Stomach (tissue), 9 donors: ENCODE data around the gene DHCR24. TPM values are rescaled to one million over a fixed set of nuclear protein-coding genes. Genes with fewer than 3 reads are reported as not detected.

Experiments
- DNase-seq, 2 donors: peaks; one replicate each; pipeline versions ENCODE4 v3.0.0 to v3.0.0-alpha.2; 2013 to 2019
- H3K27ac ChIP-seq, 5 donors: fragments of 200-600 bp in 4 of 5; sonication (generic) in 4 of 5; one replicate each; pipeline ENCODE4 v1.5.1; 2013 to 2019; ENCODE audit warnings: mild to moderate bottlenecking in 1 of 5, moderate library complexity in 1 of 5
- H3K27me3 ChIP-seq, 3 donors: fragments of 200-600 bp; sonication (generic); one replicate each; pipeline ENCODE4 v1.5.1; 2017 to 2019; ENCODE audit warnings: mixed run types in 1 of 3
- H3K36me3 ChIP-seq, 4 donors: fragments of 200-600 bp; sonication (generic); 1 replicate in 3 of 4; 2 replicates in 1 of 4; pipeline ENCODE4 v1.5.1; 2016 to 2019
- H3K4me1 ChIP-seq, 4 donors: fragments of 200-600 bp; sonication (generic); one replicate each; pipeline ENCODE4 v1.5.1; 2016 to 2019
- H3K4me3 ChIP-seq, 4 donors: fragments of 200-600 bp; sonication (generic) in 3 of 4; one replicate each; pipeline ENCODE4 v1.5.1; 2016 to 2019; ENCODE audit warnings: mild to moderate bottlenecking in 1 of 4
- H3K9me3 ChIP-seq, 4 donors: fragments of 200-600 bp; sonication (generic); one replicate each; pipeline ENCODE4 v1.5.1; 2016 to 2019
- EP300 ChIP-seq: sonication (generic); formaldehyde crosslinking; IDR thresholded peaks from one replicate; pipeline ENCODE4 v1.6.1; 2017; ENCODE audit warnings: antibody characterized with exemption
- POLR2A ChIP-seq, 4 donors: fragments of 450-650 bp; IDR thresholded peaks; one replicate each; pipeline ENCODE4 v1.6.1; 2016; ENCODE audit warnings: antibody characterized with exemption in 4 of 4, control low read depth in 2 of 4, mild to moderate bottlenecking in 1 of 4, moderate library complexity in 1 of 4
- POLR2AphosphoS5 ChIP-seq, 3 donors: sonication (generic); formaldehyde crosslinking; IDR thresholded peaks; one replicate each; pipeline ENCODE4 v1.6.1; 2016; ENCODE audit warnings: antibody characterized with exemption in 3 of 3
- WGBS, 5 donors: extraction: QIAGEN DNeasy Blood & Tissue Kit in 3 of 5; methylation state at CpG; one replicate each; pipeline versions ENCODE4 v1.1.5 to v1.1.7; 2013 to 2018; 5-methylcytosine and 5-hydroxymethylcytosine counted together
- intact Hi-C: fragments of 100-400 bp; cut with DNase I; formaldehyde crosslinking; loops from one replicate; pipeline ENCODE4 v1.15.1; 2023; ENCODE audit warnings: low total_unique reads
- polyA plus RNA-seq, 3 donors: library from polyadenylated mRNA; stranded (reverse); fragments of 200-250 nt; gene quantifications; one replicate each; pipeline ENCODE4 v1.2.3, GENCODE V29; 2013
- total RNA-seq, 5 donors: library from RNA; depleted of rRNA; stranded (reverse); fragments of >200 nt; gene quantifications; one replicate each; pipeline versions ENCODE4 v1.1.0 to v1.2.3, GENCODE V29; 2014 to 2016
- TF ChIP-seq, protein P1 (sequence below), 7 experiments: fragments of 450-650 bp in 4 of 7; fragments of 200-600 bp in 3 of 7; sonication (generic) in 3 of 7; IDR thresholded peaks; one replicate each; pipeline ENCODE4 v1.5.1; 2016 to 2019; ENCODE audit warnings: antibody characterized with exemption in 7 of 7, control low read depth in 2 of 7, mild to moderate bottlenecking in 1 of 7
- donor health status: healthy with polysubstance abuse.
- donor health status: Bipolar disorder and iron deficiency.
- donor health status: healthy.

Gene DHCR24
- total and polyA plus RNA-seq, 8 donors: 20.0 to 347 (median 69.0) TPM

DNA sequence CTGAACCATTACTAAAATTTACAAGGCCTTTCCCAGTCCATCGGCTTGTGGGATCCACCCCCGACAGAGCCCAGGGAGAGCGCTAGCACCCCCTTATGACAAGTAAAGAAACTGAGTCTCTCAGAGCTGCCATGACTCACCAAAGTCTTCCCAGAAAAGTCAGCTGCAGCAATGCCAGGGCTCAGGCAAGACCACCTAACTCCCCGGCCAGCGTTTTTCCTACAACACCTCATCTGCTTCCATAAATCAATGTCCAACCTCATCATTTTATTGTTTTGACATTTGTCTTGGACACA lies 15.0 kb downstream of the DHCR24 start:
- Histone ChIP-seq H3K27ac (no peak overlapping the region), H3K4me1 (peaks cover 2 to 37% (median 14%) of the 10 kb centered on the region in 4 donors), H3K36me3 (peaks cover 32 to 82% (median 81%) of the 10 kb centered on the region in 4 donors), H3K4me3 (no peak overlapping the region), H3K27me3 (no peaks in the 10 kb centered on the region), H3K9me3 (no peaks in the 10 kb centered on the region)
- WGBS, 5 donors: 89 to 95% (median 91%) methylated on average over 5 of the region's 5 CpGs
- intact Hi-C loops: no loop called here
- TF ChIP-seq POLR2A (IDR thresholded peaks at IDR 0.05) (no peak), POLR2AphosphoS5 (IDR thresholded peaks at IDR 0.05) (no peak), EP300 (no peak)
- TF ChIP-seq, protein P1, sequence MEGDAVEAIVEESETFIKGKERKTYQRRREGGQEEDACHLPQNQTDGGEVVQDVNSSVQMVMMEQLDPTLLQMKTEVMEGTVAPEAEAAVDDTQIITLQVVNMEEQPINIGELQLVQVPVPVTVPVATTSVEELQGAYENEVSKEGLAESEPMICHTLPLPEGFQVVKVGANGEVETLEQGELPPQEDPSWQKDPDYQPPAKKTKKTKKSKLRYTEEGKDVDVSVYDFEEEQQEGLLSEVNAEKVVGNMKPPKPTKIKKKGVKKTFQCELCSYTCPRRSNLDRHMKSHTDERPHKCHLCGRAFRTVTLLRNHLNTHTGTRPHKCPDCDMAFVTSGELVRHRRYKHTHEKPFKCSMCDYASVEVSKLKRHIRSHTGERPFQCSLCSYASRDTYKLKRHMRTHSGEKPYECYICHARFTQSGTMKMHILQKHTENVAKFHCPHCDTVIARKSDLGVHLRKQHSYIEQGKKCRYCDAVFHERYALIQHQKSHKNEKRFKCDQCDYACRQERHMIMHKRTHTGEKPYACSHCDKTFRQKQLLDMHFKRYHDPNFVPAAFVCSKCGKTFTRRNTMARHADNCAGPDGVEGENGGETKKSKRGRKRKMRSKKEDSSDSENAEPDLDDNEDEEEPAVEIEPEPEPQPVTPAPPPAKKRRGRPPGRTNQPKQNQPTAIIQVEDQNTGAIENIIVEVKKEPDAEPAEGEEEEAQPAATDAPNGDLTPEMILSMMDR (IDR thresholded peaks at IDR 0.05): no peak
- DNase-seq: no peak

DNA sequence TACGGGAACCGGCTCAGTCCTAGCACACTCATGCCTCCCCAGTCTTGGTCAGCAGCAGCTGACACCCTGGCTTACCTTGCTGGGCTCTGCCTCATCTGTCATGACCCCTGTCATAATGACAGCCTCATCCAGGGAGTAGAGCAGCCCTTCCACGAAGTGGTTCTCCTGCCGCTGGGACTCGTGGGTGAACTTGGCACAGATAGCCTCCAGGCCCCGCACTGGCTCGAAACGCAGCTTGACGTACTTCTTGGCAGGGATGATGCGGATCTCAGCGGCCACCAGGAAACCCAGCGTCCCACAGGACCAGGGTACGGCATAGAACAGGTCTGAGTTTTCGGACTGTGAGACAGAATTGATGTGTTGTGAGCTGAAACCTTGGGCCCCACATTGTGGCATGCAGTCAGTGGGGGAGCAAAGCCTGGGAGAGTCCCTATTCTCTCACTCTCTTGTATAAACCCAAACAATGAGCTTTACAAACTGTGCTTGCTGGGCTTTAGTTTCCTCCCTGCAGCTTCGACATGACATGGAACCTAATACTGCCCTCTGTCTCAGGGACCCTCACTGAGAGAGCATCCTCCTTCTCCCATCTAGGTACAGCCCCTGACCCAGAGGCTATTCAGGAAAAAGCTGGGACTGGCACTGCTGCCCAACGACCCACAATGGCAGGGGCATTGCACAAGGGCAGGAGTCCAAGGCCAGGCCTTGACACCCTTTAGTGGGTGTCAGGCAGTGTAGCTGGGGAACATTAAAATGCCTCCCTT lies 15.5 kb downstream of the DHCR24 start:
- peaks cover 0 to 37% (median 17%) of the 10 kb centered on the region in 4 donors for H3K4me1 ChIP-seq
- no peak overlapping the region for H3K27ac ChIP-seq
- peaks cover 32 to 88% (median 83%) of the 10 kb centered on the region in 4 donors for H3K36me3 ChIP-seq
- TF ChIP-seq EP300 (no peak), POLR2A (IDR thresholded peaks at IDR 0.05) (no peak), POLR2AphosphoS5 (IDR thresholded peaks at IDR 0.05) (no peak)
- TF ChIP-seq, protein P1 (IDR thresholded peaks at IDR 0.05): no peak
- WGBS, 5 donors: 88 to 91% (median 89%) methylated on average over 14 to 16 of the region's 16 CpGs
- no peak overlapping the region for H3K4me3 ChIP-seq
- intact Hi-C loops: no loop called here
- no peaks in the 10 kb centered on the region for H3K9me3 ChIP-seq
- DNase-seq: no peak
- no peaks in the 10 kb centered on the region for H3K27me3 ChIP-seq

DNA sequence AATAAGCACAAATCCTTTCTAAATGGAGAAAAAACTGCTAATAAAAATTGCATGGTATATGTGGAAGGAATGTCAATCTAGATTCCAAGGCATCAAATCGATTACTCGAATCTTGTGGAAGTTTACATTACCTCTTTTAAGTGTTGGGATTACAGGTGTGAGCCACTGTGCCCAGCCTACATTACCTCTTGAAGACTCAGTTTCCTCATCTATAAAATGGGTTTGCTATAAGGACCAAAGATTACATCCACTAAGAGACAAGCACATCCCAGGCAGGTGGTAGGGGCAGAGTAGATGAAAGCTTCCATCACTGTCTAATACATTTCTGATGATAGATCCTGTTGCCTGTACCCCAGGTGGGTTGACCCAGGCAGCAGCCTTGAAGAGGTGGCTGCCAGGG lies 16.1 kb downstream of the DHCR24 start:
- Histone ChIP-seq H3K27me3 (no peaks in the 10 kb centered on the region), H3K4me3 (no peak overlapping the region), H3K36me3 (peaks cover 32 to 88% (median 84%) of the 10 kb centered on the region in 4 donors), H3K9me3 (no peaks in the 10 kb centered on the region), H3K27ac (no peak overlapping the region), H3K4me1 (peaks cover 0 to 32% (median 17%) of the 10 kb centered on the region in 4 donors)
- intact Hi-C loops: no loop called here
- DNase-seq: no peak
- 86 to 100% (median 91%) methylated on average over 2 of the region's 2 CpGs for WGBS, 5 donors
- TF ChIP-seq POLR2A (IDR thresholded peaks at IDR 0.05) (no peak), EP300 (no peak), POLR2AphosphoS5 (IDR thresholded peaks at IDR 0.05) (no peak)
- TF ChIP-seq, protein P1 (IDR thresholded peaks at IDR 0.05): no peak

DNA sequence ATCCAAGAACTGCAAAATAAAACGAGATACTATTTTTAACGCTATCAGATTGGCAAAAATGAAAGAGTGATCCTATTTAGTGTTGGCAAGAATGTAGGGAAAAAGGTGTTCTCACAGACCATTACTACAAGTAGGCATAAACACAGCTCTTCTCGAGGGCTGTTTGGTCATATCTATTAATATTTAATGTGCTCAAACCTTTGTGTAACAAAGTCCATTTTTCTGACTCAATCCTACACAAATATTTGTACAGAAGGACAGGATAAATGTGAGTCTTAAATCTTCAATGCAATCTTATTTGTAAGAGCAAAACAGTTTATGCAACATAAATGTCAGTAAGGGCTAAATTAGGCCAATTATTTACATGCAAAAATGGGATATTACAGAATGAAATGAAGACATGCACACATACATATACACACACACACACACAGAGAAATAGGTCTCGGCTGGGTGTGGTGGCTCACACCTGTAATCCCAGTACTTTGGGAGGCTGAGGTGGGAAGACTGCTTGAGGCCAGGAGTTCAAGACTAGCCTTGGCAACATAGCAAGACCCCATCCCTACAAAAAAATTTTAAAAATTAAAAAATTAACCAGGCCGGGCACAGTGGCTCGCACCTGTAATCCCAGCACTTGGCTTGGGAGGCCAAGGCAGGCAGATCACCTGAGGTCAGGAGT lies 17.7 kb downstream of the DHCR24 start:
- no peak overlapping the region for H3K27ac ChIP-seq
- 74 to 84% (median 81%) methylated on average over 6 of the region's 6 CpGs for WGBS, 5 donors
- H3K36me3 ChIP-seq: peaks cover 32 to 89% (median 85%) of the 10 kb centered on the region in 4 donors

DNA sequence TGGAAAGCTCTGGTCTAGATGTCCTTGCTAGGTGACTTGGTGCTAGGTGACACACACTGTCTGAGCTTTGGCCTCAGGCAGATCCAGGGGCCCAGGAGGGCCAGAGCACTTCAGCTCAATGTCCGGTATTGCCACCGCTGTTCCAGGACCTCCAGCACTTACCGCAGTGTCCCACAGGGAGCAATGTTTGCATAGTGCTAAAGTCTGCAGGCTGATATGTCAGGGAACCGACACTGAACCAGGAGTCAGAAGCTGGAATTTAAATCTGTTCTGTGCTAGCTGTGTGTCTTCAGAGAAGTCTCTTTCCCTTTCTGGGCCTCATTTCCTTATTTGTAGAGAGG lies 19.3 kb downstream of the DHCR24 start:
- DNase-seq: no peak
- H3K27me3 ChIP-seq: no peaks in the 10 kb centered on the region
- H3K36me3 ChIP-seq: peaks cover 21 to 88% (median 83%) of the 10 kb centered on the region in 4 donors
- 40 to 68% (median 63%) methylated on average over 4 of the region's 4 CpGs for WGBS, 5 donors
- no peak overlapping the region for H3K4me3 ChIP-seq
- H3K27ac ChIP-seq: peak overlapping the region in 2 of 5 donors; percentile 21 to 54
- intact Hi-C loops: no loop called here
- TF ChIP-seq, protein P1 (IDR thresholded peaks at IDR 0.05): no peak
- TF ChIP-seq EP300: no peak
- no peak for TF ChIP-seq POLR2A (IDR thresholded peaks at IDR 0.05)
- TF ChIP-seq POLR2AphosphoS5 (IDR thresholded peaks at IDR 0.05): no peak
- H3K9me3 ChIP-seq: no peaks in the 10 kb centered on the region
- peaks cover 0 to 18% (median 11%) of the 10 kb centered on the region in 4 donors for H3K4me1 ChIP-seq

More for the DNA sequence above, 17.7 kb downstream of the DHCR24 start:
- no peaks in the 10 kb centered on the region for H3K27me3 ChIP-seq
- no peak for DNase-seq
- no peaks in the 10 kb centered on the region for H3K9me3 ChIP-seq
- no peak overlapping the region for H3K4me3 ChIP-seq
- intact Hi-C loops: no loop called here
- TF ChIP-seq POLR2A (IDR thresholded peaks at IDR 0.05): no peak
- H3K4me1 ChIP-seq: peaks cover 0 to 18% (median 12%) of the 10 kb centered on the region in 4 donors
